Gastrocnemius medialis (tissue), 4 donors: Measurements from ENCODE around the gene EPAS1.

Source experiments
- CTCF ChIP-seq, 5 experiments: fragments of 450-650 bp in 3 of 5; fragments of 200-600 bp in 2 of 5; sonication (generic) in 2 of 5; IDR thresholded peaks in 4 of 5; conservative IDR thresholded peaks in 1 of 5; 1 replicate in 4 of 5; 2 replicates in 1 of 5; pipeline ENCODE4 v1.5.1; 2016 to 2019; ENCODE audit warnings: antibody characterized with exemption in 5 of 5, mild to moderate bottlenecking in 3 of 5, moderate library complexity in 3 of 5
- POLR2A ChIP-seq, 2 donors: fragments of 450-650 bp; IDR thresholded peaks; one replicate each; pipeline ENCODE4 v1.6.1; 2017; ENCODE audit warnings: antibody characterized with exemption in 2 of 2, mild to moderate bottlenecking in 2 of 2, moderate library complexity in 2 of 2

- TF ChIP-seq CTCF (IDR thresholded peaks at IDR 0.05 in 4 of 5, conservative IDR thresholded peaks at IDR 0.05 in 1 of 5) (no peak), POLR2A (IDR thresholded peaks at IDR 0.05) (no peak)
Observed at GRCh38 chr2:46435353-46435752, 138.1 kb downstream of the EPAS1 start.
